Gastrocnemius medialis (tissue), 4 donors: ENCODE results near the gene AIDA. TPM values are rescaled to one million over a fixed set of nuclear protein-coding genes. Genes with fewer than 3 reads are reported as not detected.

Experiments used
- ATAC-seq, 2 donors: fragments of 150-250 bp; one replicate each; pipeline ENCODE4 v1.9.1; 2016
- DNase-seq, 2 donors: peaks; one replicate each; pipeline ENCODE4 v3.0.0-alpha.2; 2019
- H3K27ac ChIP-seq, 4 donors: fragments of 200-600 bp; sonication (generic); 1 replicate in 1 of 4; 2 replicates in 3 of 4; pipeline ENCODE4 v1.5.1; 2016 to 2018; ENCODE audit warnings: mild to moderate bottlenecking in 2 of 4, moderate library complexity in 1 of 4
- H3K27me3 ChIP-seq, 3 donors: fragments of 200-600 bp; sonication (generic) in 2 of 3; 1 replicate in 1 of 3; 2 replicates in 2 of 3; pipeline versions ENCODE4 v1.5.1 to v1.6.0; 2016 to 2019; ENCODE audit warnings: mild to moderate bottlenecking in 1 of 3, moderate library complexity in 1 of 3
- H3K36me3 ChIP-seq, 2 donors: fragments of 200-600 bp; sonication (generic) in 1 of 2; one replicate each; pipeline ENCODE4 v1.5.1; 2017 to 2018
- H3K4me1 ChIP-seq, 2 donors: fragments of 200-600 bp; sonication (generic) in 1 of 2; one replicate each; pipeline ENCODE4 v1.5.1; 2016 to 2017; ENCODE audit warnings: mild to moderate bottlenecking in 2 of 2
- H3K4me3 ChIP-seq, 4 donors: fragments of 200-600 bp; sonication (generic) in 3 of 4; 1 replicate in 1 of 4; 2 replicates in 3 of 4; pipeline ENCODE4 v1.5.1; 2016 to 2019; ENCODE audit warnings: mild to moderate bottlenecking in 2 of 4
- H3K9me3 ChIP-seq, 3 donors: fragments of 200-600 bp; sonication (generic) in 2 of 3; 1 replicate in 1 of 3; 2 replicates in 2 of 3; pipeline ENCODE4 v1.5.1; 2016 to 2019
- POLR2A ChIP-seq, 2 donors: fragments of 450-650 bp; IDR thresholded peaks; one replicate each; pipeline ENCODE4 v1.6.1; 2017; ENCODE audit warnings: antibody characterized with exemption in 2 of 2, mild to moderate bottlenecking in 2 of 2, moderate library complexity in 2 of 2
- in situ Hi-C, 4 donors: fragments of 200-750 bp; cut with MboI; loops; one replicate each; pipeline versions ENCODE4 v1.15.0 to v1.8.0; 2017; ENCODE audit warnings: low sequenced_read_pairs in 4 of 4
- intact Hi-C: fragments of 100-400 bp; cut with DNase I; formaldehyde crosslinking; loops from one replicate; pipeline ENCODE4 v1.15.1; 2023; ENCODE audit warnings: low total_unique reads
- total RNA-seq, 4 donors: library from RNA; depleted of rRNA; stranded (reverse); fragments of >200 nt; gene quantifications; one replicate each; pipeline versions ENCODE4 v1.1.0 to v1.2.3, GENCODE V29; 2016
- TF ChIP-seq, protein P1 (sequence below), 5 experiments: fragments of 450-650 bp in 3 of 5; fragments of 200-600 bp in 2 of 5; sonication (generic) in 2 of 5; IDR thresholded peaks in 4 of 5; conservative IDR thresholded peaks in 1 of 5; 1 replicate in 4 of 5; 2 replicates in 1 of 5; pipeline ENCODE4 v1.5.1; 2016 to 2019; ENCODE audit warnings: antibody characterized with exemption in 5 of 5, mild to moderate bottlenecking in 3 of 5, moderate library complexity in 3 of 5

Gene AIDA
- total RNA-seq, 4 donors from 2014 or later: 19.6 to 32.8 (median 25.8) TPM

DNA sequence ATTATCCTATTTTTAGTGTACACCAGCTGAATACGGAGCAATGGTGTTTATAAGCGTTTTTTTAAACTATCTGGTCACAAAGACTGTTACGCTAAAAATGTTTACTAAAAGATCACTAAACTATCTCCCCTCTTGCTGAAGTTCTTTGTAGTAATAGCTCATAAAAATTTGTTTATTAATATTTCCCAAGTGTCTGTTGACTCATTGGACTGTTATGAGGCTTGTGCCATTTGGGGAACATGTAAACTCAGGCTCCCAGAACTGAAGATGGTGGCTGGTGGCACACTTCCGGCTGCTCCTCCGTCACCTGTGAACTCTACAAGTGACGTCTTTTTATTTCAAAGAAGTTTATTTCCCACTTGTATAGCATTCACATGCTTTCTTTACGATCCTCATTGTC is 46.3 kb downstream of the AIDA start:
- peak overlapping the region in 1 of 4 donors; percentile 31 for H3K27ac ChIP-seq
- no peak for TF ChIP-seq POLR2A (IDR thresholded peaks at IDR 0.05)
- TF ChIP-seq, protein P1, sequence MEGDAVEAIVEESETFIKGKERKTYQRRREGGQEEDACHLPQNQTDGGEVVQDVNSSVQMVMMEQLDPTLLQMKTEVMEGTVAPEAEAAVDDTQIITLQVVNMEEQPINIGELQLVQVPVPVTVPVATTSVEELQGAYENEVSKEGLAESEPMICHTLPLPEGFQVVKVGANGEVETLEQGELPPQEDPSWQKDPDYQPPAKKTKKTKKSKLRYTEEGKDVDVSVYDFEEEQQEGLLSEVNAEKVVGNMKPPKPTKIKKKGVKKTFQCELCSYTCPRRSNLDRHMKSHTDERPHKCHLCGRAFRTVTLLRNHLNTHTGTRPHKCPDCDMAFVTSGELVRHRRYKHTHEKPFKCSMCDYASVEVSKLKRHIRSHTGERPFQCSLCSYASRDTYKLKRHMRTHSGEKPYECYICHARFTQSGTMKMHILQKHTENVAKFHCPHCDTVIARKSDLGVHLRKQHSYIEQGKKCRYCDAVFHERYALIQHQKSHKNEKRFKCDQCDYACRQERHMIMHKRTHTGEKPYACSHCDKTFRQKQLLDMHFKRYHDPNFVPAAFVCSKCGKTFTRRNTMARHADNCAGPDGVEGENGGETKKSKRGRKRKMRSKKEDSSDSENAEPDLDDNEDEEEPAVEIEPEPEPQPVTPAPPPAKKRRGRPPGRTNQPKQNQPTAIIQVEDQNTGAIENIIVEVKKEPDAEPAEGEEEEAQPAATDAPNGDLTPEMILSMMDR (IDR thresholded peaks at IDR 0.05 in 4 of 5, conservative IDR thresholded peaks at IDR 0.05 in 1 of 5): no peak
- no peaks in the 10 kb centered on the region for H3K9me3 ChIP-seq
- H3K4me1 ChIP-seq: no peaks in the 10 kb centered on the region
- H3K4me3 ChIP-seq: no peak overlapping the region
- DNase-seq: no peak
- in situ Hi-C loops (no loop called here), intact Hi-C loops (no loop called here)
- no peaks in the 10 kb centered on the region for H3K27me3 ChIP-seq
- H3K36me3 ChIP-seq: peaks cover 1 to 65% of the 10 kb centered on the region in 2 donors
- ATAC-seq: no peak

DNA sequence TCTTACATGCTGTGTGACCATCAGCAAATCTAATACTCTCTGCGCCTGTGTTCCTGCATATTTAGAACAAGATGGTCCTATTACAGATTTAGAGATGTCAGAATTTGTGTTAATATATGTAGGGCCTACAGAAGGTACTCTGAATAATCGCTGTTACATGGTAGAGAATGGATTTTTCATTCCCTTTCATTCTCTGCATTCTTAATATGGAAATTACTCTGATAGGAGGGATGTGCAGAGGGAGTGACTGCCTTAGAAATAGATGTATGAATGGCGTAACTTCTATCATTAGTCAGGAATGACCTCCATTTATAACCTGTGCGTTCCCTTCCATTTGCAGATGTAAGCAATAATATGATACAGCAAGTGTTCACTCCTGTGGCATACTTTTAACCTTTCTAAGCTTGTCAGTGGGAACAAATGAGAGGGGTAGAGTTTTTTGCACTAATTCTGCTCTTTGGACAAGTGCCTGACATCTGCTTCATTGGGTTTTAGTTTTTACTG is 48.8 kb downstream of the AIDA start:
- H3K4me3 ChIP-seq: no peak overlapping the region
- intact Hi-C loops: no loop called here
- DNase-seq (no peak), ATAC-seq (no peak)
- H3K4me1 ChIP-seq: no peaks in the 10 kb centered on the region
- no peak overlapping the region for H3K27ac ChIP-seq
- peaks cover 3 to 89% of the 10 kb centered on the region in 2 donors for H3K36me3 ChIP-seq
- H3K9me3 ChIP-seq: no peaks in the 10 kb centered on the region
- in situ Hi-C loops: no loop called here
- no peaks in the 10 kb centered on the region for H3K27me3 ChIP-seq
- TF ChIP-seq, protein P1 (IDR thresholded peaks at IDR 0.05 in 4 of 5, conservative IDR thresholded peaks at IDR 0.05 in 1 of 5): no peak
- TF ChIP-seq POLR2A (IDR thresholded peaks at IDR 0.05): no peak

DNA sequence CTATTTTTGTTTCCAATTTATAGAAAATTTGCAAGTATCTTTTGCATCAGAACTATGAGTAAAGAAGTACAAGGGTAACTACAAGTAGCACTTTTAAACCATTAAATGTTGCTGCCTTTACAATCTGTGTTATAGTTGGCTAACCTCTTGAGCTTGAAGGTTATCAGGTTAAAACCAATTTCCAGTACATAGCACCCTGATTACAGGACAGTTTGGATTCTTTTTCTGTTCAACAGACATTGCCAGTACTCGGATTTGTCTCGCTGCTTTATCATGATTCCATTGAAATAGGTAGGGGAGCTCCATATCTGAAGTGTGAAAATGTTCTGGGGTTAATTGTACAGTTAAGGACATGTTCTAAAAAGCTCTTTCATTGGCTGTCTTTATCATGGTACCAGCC is 54.4 kb downstream of the AIDA start:
- no peak overlapping the region for H3K4me3 ChIP-seq
- ATAC-seq (no peak), DNase-seq (no peak)
- H3K4me1 ChIP-seq: no peaks in the 10 kb centered on the region
- no peaks in the 10 kb centered on the region for H3K27me3 ChIP-seq
- H3K27ac ChIP-seq: no peak overlapping the region
- TF ChIP-seq POLR2A (IDR thresholded peaks at IDR 0.05): no peak
- TF ChIP-seq, protein P1 (IDR thresholded peaks at IDR 0.05 in 4 of 5, conservative IDR thresholded peaks at IDR 0.05 in 1 of 5): no peak
- no peaks in the 10 kb centered on the region for H3K9me3 ChIP-seq
- peaks cover 6 to 99% of the 10 kb centered on the region in 2 donors for H3K36me3 ChIP-seq
- intact Hi-C loops: no loop called here
- in situ Hi-C loops: no loop called here

DNA sequence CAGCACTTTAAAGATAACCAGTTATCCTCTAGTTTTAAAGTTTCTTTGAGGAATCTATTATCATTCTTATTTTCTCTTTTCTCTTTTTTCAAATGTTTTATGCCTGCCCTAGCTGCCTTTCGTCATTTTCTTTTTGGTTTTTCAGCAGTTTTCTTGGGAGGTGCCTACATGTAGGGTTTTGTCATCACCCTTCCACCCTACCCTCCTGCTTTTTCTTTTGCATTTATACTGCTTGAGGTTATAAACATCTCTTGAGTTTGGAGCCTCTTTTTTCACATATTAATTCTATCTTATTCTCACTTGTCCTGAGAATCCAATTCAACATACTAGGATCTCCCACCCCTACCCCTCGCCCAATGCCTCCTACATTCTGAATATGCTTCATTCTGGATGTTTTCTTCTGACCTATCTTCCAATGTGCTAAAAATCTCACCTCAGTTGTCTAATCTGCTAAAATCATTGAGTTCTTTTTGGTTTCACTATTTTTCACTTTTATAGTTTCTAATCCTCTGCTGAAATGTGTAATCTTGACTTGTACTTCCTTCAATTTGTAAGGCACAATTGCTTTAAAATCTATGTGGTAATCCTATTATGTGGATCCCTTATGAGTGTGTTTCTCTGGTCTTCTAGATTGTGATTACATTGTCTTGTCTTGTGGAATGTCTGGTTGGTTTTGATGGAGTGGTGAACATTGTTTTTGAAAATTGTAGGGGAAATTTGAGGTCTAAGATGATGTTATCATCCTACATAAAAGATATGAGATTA is 55.7 kb downstream of the AIDA start:
- H3K27ac ChIP-seq: no peak overlapping the region
- H3K4me3 ChIP-seq: no peak overlapping the region
- in situ Hi-C loops: no loop called here
- TF ChIP-seq POLR2A (IDR thresholded peaks at IDR 0.05): no peak
- TF ChIP-seq, protein P1 (IDR thresholded peaks at IDR 0.05 in 4 of 5, conservative IDR thresholded peaks at IDR 0.05 in 1 of 5): no peak
- H3K9me3 ChIP-seq: no peaks in the 10 kb centered on the region
- DNase-seq (no peak), ATAC-seq (no peak)
- H3K27me3 ChIP-seq: no peaks in the 10 kb centered on the region
- H3K36me3 ChIP-seq: peaks cover 9 to 99% of the 10 kb centered on the region in 2 donors
- H3K4me1 ChIP-seq: no peaks in the 10 kb centered on the region
- intact Hi-C loops: no loop called here
